GM12878 (cell line): Measurements from ENCODE around the gene COL9A3. TPM values are rescaled to one million over a fixed set of nuclear protein-coding genes. Genes with fewer than 3 reads are reported as not detected.

Experiments used
- ATAC-seq: fragments of 200-7000 bp; cut with Tn5 transposase; 3 replicates; pipeline ENCODE4 v1.9.1; 2020; ENCODE audit warnings: mild to moderate bottlenecking, moderate library complexity
- BruUV-seq: library from RNA; stranded (reverse); fragments of 400-500 nt; replicated peaks from 2 replicates; lab custom pipeline; 2021; lab: Mats Ljungman, UMichigan
- CTCF ChIA-PET: fragments of 300-600 bp; sonication (Branson Sonifier 250); formaldehyde crosslinking; extraction: SDS; loops from one replicate; lab custom pipeline; 2021; ENCODE audit warnings: inconsistent platforms; lab: Yijun Ruan, JAX
- POLR2A ChIA-PET: fragments of 350-600 bp; formaldehyde crosslinking; extraction: SDS; loops from one replicate; lab custom pipeline; 2021; ENCODE audit warnings: inconsistent platforms; lab: Charles Lee
- RAD21 ChIA-PET: fragments of 300-600 bp; sonication (Branson Sonifier 250); formaldehyde crosslinking; loops from one replicate; lab custom pipeline; 2023; ENCODE audit warnings: antibody characterized with exemption; ENCODE audit not compliant: unreplicated experiment; lab: Charles Lee
- SMC1A ChIA-PET: fragments of 300-600 bp; sonication (Branson Sonifier 250); formaldehyde crosslinking; loops from one replicate; lab custom pipeline; 2023; ENCODE audit not compliant: unreplicated experiment, uncharacterized antibody; lab: Charles Lee
- DNase-seq: peaks from one replicate; pipeline ENCODE4 v3.0.0-alpha.2; 2011; ENCODE audit warnings: low read depth, low spot score
- FAIRE-seq: peaks from 3 replicates; lab custom pipeline; 2011; peaks lifted over from hg19 to GRCh38; lab: Jason Lieb, UNC
- H2AFZ ChIP-seq: 2 replicates; pipeline ENCODE4 v1.6.0; 2011; ENCODE audit warnings: low read depth, low read length, control low read depth; ENCODE audit not compliant: control insufficient read depth
- H3K27ac ChIP-seq: 2 replicates; pipeline ENCODE4 v1.5.1; 2011; ENCODE audit warnings: control low read depth; ENCODE audit not compliant: control insufficient read depth, insufficient read depth
- H3K27me3 ChIP-seq, 2 experiments: replicated peaks in 1 of 2; 2 replicates each; pipeline versions ENCODE4 v1.6.0 to v1.6.1; 2011; ENCODE audit warnings: low read length in 1 of 2; ENCODE audit not compliant: control insufficient read depth in 2 of 2, insufficient read depth in 2 of 2
- H3K36me3 ChIP-seq, 2 experiments: 2 replicates each; pipeline ENCODE4 v1.5.1; 2011; ENCODE audit warnings: low read length in 1 of 2; ENCODE audit not compliant: control insufficient read depth in 2 of 2, insufficient read depth in 2 of 2
- H3K4me1 ChIP-seq: 2 replicates; pipeline ENCODE4 v1.6.1; 2011; ENCODE audit warnings: mild to moderate bottlenecking, low read length, moderate library complexity, mixed read lengths; ENCODE audit not compliant: control insufficient read depth, insufficient read depth
- H3K4me2 ChIP-seq: 2 replicates; pipeline ENCODE4 v1.6.0; 2011; ENCODE audit warnings: control low read depth; ENCODE audit not compliant: control insufficient read depth, insufficient read depth
- H3K4me3 ChIP-seq: fragments of 200-600 bp; sonication (generic); 2 replicates; pipeline ENCODE4 v1.5.1; 2016
- H3K79me2 ChIP-seq: 2 replicates; pipeline ENCODE4 v1.6.0; 2011; ENCODE audit warnings: low read length; ENCODE audit not compliant: control insufficient read depth, insufficient read depth
- H3K9ac ChIP-seq: 2 replicates; pipeline ENCODE4 v1.8.0; 2011; ENCODE audit warnings: low read length, control low read depth, mixed read lengths; ENCODE audit not compliant: control insufficient read depth, insufficient read depth
- H3K9me3 ChIP-seq: replicated peaks from 3 replicates; pipeline ENCODE4 v1.5.1; 2011; ENCODE audit warnings: mild to moderate bottlenecking, low read length; ENCODE audit not compliant: control insufficient read depth, insufficient read depth
- H4K20me1 ChIP-seq: 2 replicates; pipeline ENCODE4 v1.6.0; 2011; ENCODE audit not compliant: control insufficient read depth, insufficient read depth
- EGR1 ChIP-seq, 2 experiments: IDR thresholded peaks; 1 replicate in 1 of 2; 2 replicates in 1 of 2; pipeline ENCODE4 v1.6.1; 2011 to 2012; ENCODE audit warnings: low read depth in 2 of 2, low read length in 2 of 2, borderline replicate concordance in 1 of 2, mild to moderate bottlenecking in 1 of 2, moderate library complexity in 1 of 2
- HDGF ChIP-seq: fragments of 450-650 bp; IDR thresholded peaks from 2 replicates; pipeline ENCODE4 v1.6.1; 2016; ENCODE audit warnings: antibody characterized with exemption
- IRF4 ChIP-seq: IDR thresholded peaks from 2 replicates; pipeline ENCODE4 v1.6.1; 2011; ENCODE audit warnings: low read depth, low read length
- NFXL1 ChIP-seq: fragments of 450-650 bp; IDR thresholded peaks from 2 replicates; pipeline ENCODE4 v1.6.1; 2017; ENCODE audit warnings: antibody characterized with exemption, mild to moderate bottlenecking, borderline replicate concordance
- NFYA ChIP-seq: IDR thresholded peaks from 2 replicates; pipeline ENCODE4 v1.6.1; 2011; ENCODE audit warnings: low read depth, mild to moderate bottlenecking, low read length, improper control_type of control experiment, borderline replicate concordance
- NRF1 ChIP-seq: conservative IDR thresholded peaks from 2 replicates; pipeline ENCODE4 v1.6.1; 2011; ENCODE audit warnings: mild to moderate bottlenecking, low read depth, low read length, improper control_type of control experiment
- RELA ChIP-seq: fragments of 450-650 bp; IDR thresholded peaks from 2 replicates; pipeline ENCODE4 v1.8.0; 2014; ENCODE audit warnings: borderline replicate concordance; ENCODE audit not compliant: partially characterized antibody
- SP1 ChIP-seq: IDR thresholded peaks from one replicate; pipeline ENCODE4 v1.6.1; 2011; ENCODE audit warnings: low read depth, low read length
- SUPT20H ChIP-seq: IDR thresholded peaks from 2 replicates; pipeline ENCODE4 v1.6.1; 2011; ENCODE audit warnings: low read depth, mild to moderate bottlenecking, low read length, moderate library complexity, borderline replicate concordance; ENCODE audit not compliant: control insufficient read depth
- ZNF207 ChIP-seq: fragments of 450-650 bp; IDR thresholded peaks from 2 replicates; pipeline ENCODE4 v1.6.1; 2014; ENCODE audit warnings: antibody characterized with exemption, mild to moderate bottlenecking, borderline replicate concordance
- ZNF384 ChIP-seq: IDR thresholded peaks from 2 replicates; pipeline ENCODE4 v1.6.1; 2012; ENCODE audit warnings: low read depth, mild to moderate bottlenecking, low read length, improper control_type of control experiment, borderline replicate concordance
- WGBS: methylation state at CpG from one replicate; pipeline ENCODE4 v1.1.6; 2016; ENCODE audit warnings: low lambda C conversion rate; ENCODE audit not compliant: insufficient replicate concordance, insufficient coverage; ENCODE audit errors: missing lambda C conversion rate; 5-methylcytosine and 5-hydroxymethylcytosine counted together
- in situ Hi-C: fragments of 300-500 bp; cut with MboI; formaldehyde crosslinking; loops from 9 replicates; pipeline ENCODE4 v1.14.3; 2018; ENCODE audit warnings: mixed read lengths
- intact Hi-C: fragments of 100-400 bp; cut with micrococcal nuclease; formaldehyde crosslinking; loops from one replicate; pipeline ENCODE4 v1.14.2; 2022; ENCODE audit not compliant: unreplicated experiment
- polyA plus RNA-seq, 11 experiments: library from polyadenylated mRNA; depleted of rRNA in 4 of 11; unstranded in 6 of 11; stranded (reverse) in 5 of 11; fragments of >200 nt; fragmentation: Nextera tagmentation in 4 of 11; fragmentation: Illumina TruSeq in 1 of 11; extraction: Ambion mirVana in 4 of 11; extraction: Trizol in 1 of 11; gene quantifications; 1 replicate in 1 of 11; 2 replicates in 10 of 11; pipeline versions ENCODE4 v1.2.1 to v1.2.3, GENCODE V29; 2011 to 2016; ENCODE audit warnings: inconsistent platforms in 2 of 11, missing spikeins in 2 of 11, low read depth in 1 of 11
- total RNA-seq, 4 experiments: library from RNA; depleted of rRNA in 3 of 4; stranded (reverse); fragments of >200 nt in 3 of 4; fragmentation: Illumina TruSeq in 1 of 4; extraction: Trizol in 1 of 4; gene quantifications; 2 replicates each; pipeline versions ENCODE4 v1.2.1 to v1.2.3, GENCODE V29; 2013 to 2021
- TF ChIP-seq, protein P1 (sequence below): IDR thresholded peaks from 2 replicates; pipeline ENCODE4 v1.6.1; 2012; ENCODE audit warnings: low read depth, low read length, improper control_type of control experiment
- TF ChIP-seq, protein P2 (sequence below), 3 experiments: IDR thresholded peaks in 2 of 3; conservative IDR thresholded peaks in 1 of 3; 2 replicates each; pipeline ENCODE4 v1.5.1; 2011; ENCODE audit warnings: low read depth in 3 of 3, low read length in 3 of 3, mild to moderate bottlenecking in 3 of 3, control low read depth in 2 of 3, moderate library complexity in 2 of 3, inconsistent platforms in 1 of 3, mixed read lengths in 1 of 3; ENCODE audit not compliant: control insufficient read depth in 2 of 3, insufficient read depth in 1 of 3; ENCODE audit errors: extremely low read depth in 1 of 3

COL9A3 gene
- total and polyA plus RNA-seq, 10 of the 15 experiments (the other 5 are each of a cell fraction or from before 2014, with no cell fraction given) = 0.09 to 1.7 (median 0.63) TPM; not detected in 1

- Histone ChIP-seq H3K4me2 (no peak overlapping the region), H3K27me3 (no peaks in the 10 kb centered on the region), H4K20me1 (no peaks in the 10 kb centered on the region; the same call in 1 of the 2 replicates), H2AFZ (no peak overlapping the region), H3K4me3 (no peak overlapping the region), H3K36me3 (peaks cover 9 to 13% of the 10 kb centered on the region in 2 experiments), H3K27ac (no peak overlapping the region), H3K4me1 (no peaks in the 10 kb centered on the region), H3K9ac (no peak overlapping the region), H3K79me2 (no peaks in the 10 kb centered on the region), H3K9me3 (no peaks in the 10 kb centered on the region)
- ATAC-seq (no peak), DNase-seq (no peak), FAIRE-seq (no peak)
- in situ Hi-C loops = no loop called here
- intact Hi-C loops = no loop called here
- ChIA-PET SMC1A (interaction anchor here (1.5 kb wide), 1 partner anchor 15 kb away, joined by 3 read pairs; no protein-coding TSS in a partner anchor), RAD21 (no interaction called here), POLR2A (no interaction called here), CTCF (no interaction called here)
- BruUV-seq = no TSS peak
- no peak for TF ChIP-seq ZNF207
- no peak for TF ChIP-seq NFXL1
- TF ChIP-seq, protein P1, sequence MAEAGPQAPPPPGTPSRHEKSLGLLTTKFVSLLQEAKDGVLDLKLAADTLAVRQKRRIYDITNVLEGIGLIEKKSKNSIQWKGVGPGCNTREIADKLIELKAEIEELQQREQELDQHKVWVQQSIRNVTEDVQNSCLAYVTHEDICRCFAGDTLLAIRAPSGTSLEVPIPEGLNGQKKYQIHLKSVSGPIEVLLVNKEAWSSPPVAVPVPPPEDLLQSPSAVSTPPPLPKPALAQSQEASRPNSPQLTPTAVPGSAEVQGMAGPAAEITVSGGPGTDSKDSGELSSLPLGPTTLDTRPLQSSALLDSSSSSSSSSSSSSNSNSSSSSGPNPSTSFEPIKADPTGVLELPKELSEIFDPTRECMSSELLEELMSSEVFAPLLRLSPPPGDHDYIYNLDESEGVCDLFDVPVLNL = no peak
- no peak for TF ChIP-seq IRF4
- no peak for TF ChIP-seq SP1
- TF ChIP-seq NFYA = no peak
- no peak for TF ChIP-seq HDGF
- TF ChIP-seq RELA = no peak
- no peak for TF ChIP-seq SUPT20H
- no peak for TF ChIP-seq NRF1
- TF ChIP-seq, protein P2, sequence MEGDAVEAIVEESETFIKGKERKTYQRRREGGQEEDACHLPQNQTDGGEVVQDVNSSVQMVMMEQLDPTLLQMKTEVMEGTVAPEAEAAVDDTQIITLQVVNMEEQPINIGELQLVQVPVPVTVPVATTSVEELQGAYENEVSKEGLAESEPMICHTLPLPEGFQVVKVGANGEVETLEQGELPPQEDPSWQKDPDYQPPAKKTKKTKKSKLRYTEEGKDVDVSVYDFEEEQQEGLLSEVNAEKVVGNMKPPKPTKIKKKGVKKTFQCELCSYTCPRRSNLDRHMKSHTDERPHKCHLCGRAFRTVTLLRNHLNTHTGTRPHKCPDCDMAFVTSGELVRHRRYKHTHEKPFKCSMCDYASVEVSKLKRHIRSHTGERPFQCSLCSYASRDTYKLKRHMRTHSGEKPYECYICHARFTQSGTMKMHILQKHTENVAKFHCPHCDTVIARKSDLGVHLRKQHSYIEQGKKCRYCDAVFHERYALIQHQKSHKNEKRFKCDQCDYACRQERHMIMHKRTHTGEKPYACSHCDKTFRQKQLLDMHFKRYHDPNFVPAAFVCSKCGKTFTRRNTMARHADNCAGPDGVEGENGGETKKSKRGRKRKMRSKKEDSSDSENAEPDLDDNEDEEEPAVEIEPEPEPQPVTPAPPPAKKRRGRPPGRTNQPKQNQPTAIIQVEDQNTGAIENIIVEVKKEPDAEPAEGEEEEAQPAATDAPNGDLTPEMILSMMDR (IDR thresholded peaks at IDR 0.05 in 2 of 3, conservative IDR thresholded peaks at IDR 0.05 in 1 of 3; ENCODE audit: control insufficient read depth in 2 of 3, extremely low read depth in 1 of 3, insufficient read depth in 1 of 3, low read depth in 3 of 3, low read length in 3 of 3) = no peak
- TF ChIP-seq ZNF384 = no peak
- TF ChIP-seq EGR1 (IDR thresholded peaks at IDR 0.05; ENCODE audit: borderline replicate concordance in 1 of 2, low read depth in 2 of 2, low read length in 2 of 2) = no peak
- WGBS = 99% methylated on average over 8 of the region's 8 CpGs
Observed at GRCh38 chr20:62884556-62884955, 67.7 kb downstream of the COL9A3 start.
